Colonic mucosa (tissue), 4 donors: ENCODE measurements around the gene COL9A3. TPM values are rescaled to one million over a fixed set of nuclear protein-coding genes. Genes with fewer than 3 reads are reported as not detected.

Experiments used
- DNase-seq: peaks from one replicate; pipeline ENCODE4 v3.0.0-alpha.2; 2020
- H3K27ac ChIP-seq: fragments of 200-600 bp; one replicate; pipeline ENCODE4 v1.8.0; 2021
- H3K27me3 ChIP-seq: fragments of 200-600 bp; one replicate; pipeline ENCODE4 v1.8.0; 2021
- H3K36me3 ChIP-seq: fragments of 200-600 bp; one replicate; pipeline ENCODE4 v1.8.0; 2021
- H3K4me1 ChIP-seq: fragments of 200-600 bp; one replicate; pipeline ENCODE4 v1.8.0; 2021; ENCODE audit warnings: mild to moderate bottlenecking
- H3K4me3 ChIP-seq: fragments of 200-600 bp; one replicate; pipeline ENCODE4 v1.8.0; 2021
- H3K9ac ChIP-seq, 2 donors: one replicate each; pipeline ENCODE4 v1.7.0; 2013; ENCODE audit warnings: control low read depth in 2 of 2, low read depth in 2 of 2, low read length in 2 of 2
- H3K9me3 ChIP-seq: fragments of 200-600 bp; one replicate; pipeline ENCODE4 v1.8.0; 2021
- intact Hi-C: fragments of 100-400 bp; cut with DNase I; formaldehyde crosslinking; loops from one replicate; pipeline ENCODE4 v1.14.1; 2022
- total RNA-seq, 2 donors: library from RNA; stranded (reverse); fragmentation: NEBNext Ultra II Directional in 1 of 2; extraction: Animal tissue kit (Norgen Biotek cat#: 25700) in 1 of 2; gene quantifications; one replicate each; pipeline ENCODE4 v1.2.1, GENCODE V29; 2021
- TF ChIP-seq, protein P1 (sequence below): fragments of 200-600 bp; IDR thresholded peaks from one replicate; pipeline ENCODE4 v1.8.0; 2022; ENCODE audit warnings: antibody characterized with exemption, mild to moderate bottlenecking
- donor health status: healthy.
- donor health status: DM: no; HTN: no; CAD: no.
- donor health status: DM: no; HTN: no; CAD: no.

Gene COL9A3
- total RNA-seq, 2 donors from 2014 or later: 2.7 to 3.6 TPM

DNA sequence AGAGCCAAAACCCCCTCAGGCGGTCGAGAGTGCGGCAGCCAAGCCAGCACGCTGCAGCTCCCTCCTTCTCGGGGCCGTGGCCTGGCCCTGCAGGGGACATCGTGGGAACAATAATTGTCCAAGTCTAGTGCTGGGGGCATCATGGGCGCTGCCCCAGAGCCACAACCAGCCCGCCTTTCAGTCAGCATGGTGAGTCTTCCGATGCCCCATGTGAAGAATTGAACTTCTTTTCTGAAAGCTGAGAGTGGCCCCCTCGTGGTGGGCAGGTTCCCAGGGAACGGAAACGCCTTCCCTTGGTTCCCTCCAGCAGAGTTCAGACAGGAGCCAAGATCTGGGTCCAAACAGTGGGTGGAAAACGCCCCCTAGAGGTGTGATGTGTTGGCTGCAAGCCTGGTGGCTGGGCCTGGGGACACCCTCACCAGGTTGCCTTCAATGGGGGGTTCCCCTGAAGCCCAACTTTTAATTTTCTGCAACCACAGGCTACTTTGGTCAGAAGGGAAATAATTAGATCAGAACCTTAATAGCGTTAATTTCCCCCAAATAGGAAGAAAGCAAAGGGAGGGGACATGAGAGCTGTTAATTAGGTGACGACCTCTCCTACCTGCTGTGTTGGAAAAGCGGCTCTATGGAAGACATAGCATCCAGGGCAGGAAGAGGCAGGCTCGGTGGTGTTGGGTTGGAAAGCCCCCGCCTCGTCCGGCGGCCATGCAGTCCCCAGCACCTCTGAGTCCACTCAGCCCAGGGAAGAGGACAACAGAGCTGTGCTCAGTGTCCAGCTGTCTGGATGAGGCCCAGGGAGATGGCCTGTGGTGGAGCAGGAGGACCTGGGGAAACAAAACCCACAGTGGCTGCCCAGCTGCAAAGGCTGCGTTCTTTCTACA lies 25.3 kb upstream of the COL9A3 start:
- TF ChIP-seq, protein P1, sequence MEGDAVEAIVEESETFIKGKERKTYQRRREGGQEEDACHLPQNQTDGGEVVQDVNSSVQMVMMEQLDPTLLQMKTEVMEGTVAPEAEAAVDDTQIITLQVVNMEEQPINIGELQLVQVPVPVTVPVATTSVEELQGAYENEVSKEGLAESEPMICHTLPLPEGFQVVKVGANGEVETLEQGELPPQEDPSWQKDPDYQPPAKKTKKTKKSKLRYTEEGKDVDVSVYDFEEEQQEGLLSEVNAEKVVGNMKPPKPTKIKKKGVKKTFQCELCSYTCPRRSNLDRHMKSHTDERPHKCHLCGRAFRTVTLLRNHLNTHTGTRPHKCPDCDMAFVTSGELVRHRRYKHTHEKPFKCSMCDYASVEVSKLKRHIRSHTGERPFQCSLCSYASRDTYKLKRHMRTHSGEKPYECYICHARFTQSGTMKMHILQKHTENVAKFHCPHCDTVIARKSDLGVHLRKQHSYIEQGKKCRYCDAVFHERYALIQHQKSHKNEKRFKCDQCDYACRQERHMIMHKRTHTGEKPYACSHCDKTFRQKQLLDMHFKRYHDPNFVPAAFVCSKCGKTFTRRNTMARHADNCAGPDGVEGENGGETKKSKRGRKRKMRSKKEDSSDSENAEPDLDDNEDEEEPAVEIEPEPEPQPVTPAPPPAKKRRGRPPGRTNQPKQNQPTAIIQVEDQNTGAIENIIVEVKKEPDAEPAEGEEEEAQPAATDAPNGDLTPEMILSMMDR: peak; percentile 89
- no peak overlapping the region for H3K4me3 ChIP-seq
- peaks cover 4% of the 10 kb centered on the region for H3K4me1 ChIP-seq
- no peaks in the 10 kb centered on the region for H3K9me3 ChIP-seq
- no peak overlapping the region for H3K27ac ChIP-seq
- peak; percentile 82 for DNase-seq
- peak overlapping the region in 1 of 2 donors; percentile 12 for H3K9ac ChIP-seq
- H3K27me3 ChIP-seq: no peaks in the 10 kb centered on the region
- H3K36me3 ChIP-seq: no peaks in the 10 kb centered on the region
- intact Hi-C loops: loop anchor here (1.0 to 2.0 kb wide), 2 partner anchors 123 to 291 kb away; no protein-coding TSS in a partner anchor

DNA sequence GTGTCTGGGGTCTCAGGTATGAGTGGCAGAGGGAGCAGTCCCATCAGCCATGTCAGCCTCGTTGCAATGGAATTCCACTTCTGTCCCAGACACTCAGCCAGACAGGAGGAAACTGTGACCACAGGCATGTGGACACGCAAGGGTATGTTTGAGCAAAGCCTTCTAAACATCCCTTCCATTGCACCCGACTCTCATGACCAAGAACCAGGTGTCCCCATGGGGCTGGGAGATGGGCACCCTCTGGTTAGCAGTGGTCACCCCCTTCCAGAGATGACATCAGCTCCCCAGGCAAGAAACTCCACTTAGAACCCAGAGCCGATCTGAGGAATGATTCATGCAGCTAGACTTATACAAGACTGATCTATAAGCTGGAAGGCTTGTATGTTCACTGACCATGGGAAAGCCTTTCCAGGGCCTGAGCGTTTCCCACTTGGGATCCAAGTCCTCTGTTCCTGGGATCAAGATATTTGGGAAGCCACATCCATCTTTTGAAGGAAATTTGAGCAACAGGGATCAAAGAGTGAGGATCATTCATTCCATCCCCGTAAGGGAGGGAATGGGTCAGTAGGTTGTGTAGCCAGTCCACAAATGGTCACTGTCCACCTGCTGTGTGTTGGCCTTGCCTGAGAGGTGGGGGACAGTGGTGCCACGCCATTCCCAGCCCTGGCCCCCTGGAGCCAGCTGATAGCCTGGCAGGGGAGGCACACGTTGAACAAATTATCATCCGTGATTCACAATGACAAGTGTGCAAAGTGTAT lies 24.5 kb upstream of the COL9A3 start:
- TF ChIP-seq, protein P1: no peak
- intact Hi-C loops: no loop called here
- no peak for DNase-seq
- H3K4me3 ChIP-seq: no peak overlapping the region
- H3K9ac ChIP-seq: peak overlapping the region; percentile 12 to 17
- H3K27ac ChIP-seq: no peak overlapping the region
- H3K27me3 ChIP-seq: no peaks in the 10 kb centered on the region
- no peaks in the 10 kb centered on the region for H3K36me3 ChIP-seq
- peaks cover 8% of the 10 kb centered on the region for H3K4me1 ChIP-seq
- no peaks in the 10 kb centered on the region for H3K9me3 ChIP-seq

DNA sequence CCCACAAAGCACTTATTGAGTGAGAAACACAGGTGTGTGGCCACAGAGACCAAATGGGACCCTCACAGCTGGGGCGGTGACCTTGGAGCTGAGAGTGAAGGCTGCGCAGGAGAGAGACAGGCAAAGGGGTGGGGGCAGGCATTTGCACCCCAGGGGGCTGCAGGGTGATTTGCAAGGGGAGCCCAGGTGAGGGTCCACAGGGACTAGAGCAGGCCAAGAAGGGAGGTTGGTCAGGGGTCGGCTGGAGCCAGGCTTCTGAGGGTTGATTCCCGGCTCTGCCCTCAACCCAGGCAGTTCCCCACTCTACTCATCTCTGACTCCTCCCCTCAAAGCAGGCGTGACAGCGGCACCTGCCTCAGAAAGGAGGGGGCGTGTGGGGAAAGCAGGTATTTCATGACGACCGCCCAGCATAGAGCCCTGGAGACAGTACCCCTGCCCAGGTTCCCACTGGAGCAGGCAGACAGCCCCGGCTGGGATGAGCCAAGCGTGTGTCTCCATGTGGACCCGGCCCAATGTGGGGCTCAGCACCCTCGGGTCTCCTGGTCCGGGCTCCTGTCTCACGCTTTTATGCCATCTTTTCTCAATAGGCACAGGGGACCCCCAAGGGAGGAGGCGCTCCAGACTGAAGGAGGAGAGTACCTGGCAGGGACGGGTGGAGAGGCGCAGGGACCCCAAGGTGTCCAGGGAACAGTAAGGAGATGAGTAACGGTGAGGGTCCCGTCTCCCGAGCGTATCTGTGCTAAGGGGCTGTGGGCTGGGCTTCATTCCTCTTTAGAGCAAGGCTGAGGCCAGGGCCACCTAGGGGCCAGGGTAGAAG lies 23.7 kb upstream of the COL9A3 start:
- H3K9ac ChIP-seq: peak overlapping the region; percentile 76 to 77
- TF ChIP-seq, protein P1: no peak
- peaks cover 15% of the 10 kb centered on the region for H3K4me1 ChIP-seq
- peak overlapping the region; percentile 14 for H3K4me3 ChIP-seq
- no peak for DNase-seq
- H3K9me3 ChIP-seq: no peaks in the 10 kb centered on the region
- no peaks in the 10 kb centered on the region for H3K27me3 ChIP-seq
- H3K36me3 ChIP-seq: no peaks in the 10 kb centered on the region
- H3K27ac ChIP-seq: peak overlapping the region; percentile 83
- intact Hi-C loops: no loop called here

DNA sequence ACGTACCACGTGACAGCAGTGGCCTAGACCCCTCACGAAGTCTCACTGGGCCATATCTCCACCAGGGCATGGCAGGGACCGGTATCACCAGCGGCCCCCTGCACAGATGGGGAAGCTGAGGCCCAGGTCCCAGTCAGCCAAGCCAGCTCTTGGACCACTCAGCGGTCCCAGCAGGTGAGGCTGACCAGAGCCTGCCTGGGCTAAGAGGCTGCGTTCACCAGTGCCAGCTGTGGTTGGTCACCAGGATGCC lies 23.2 kb upstream of the COL9A3 start:
- Histone ChIP-seq H3K27me3 (no peaks in the 10 kb centered on the region), H3K27ac (peak overlapping the region; percentile 83), H3K4me3 (peak overlapping the region; percentile 14), H3K9me3 (no peaks in the 10 kb centered on the region), H3K4me1 (peaks cover 18% of the 10 kb centered on the region), H3K9ac (peak overlapping the region; percentile 76 to 77), H3K36me3 (no peaks in the 10 kb centered on the region)
- peak; percentile 39 for DNase-seq
- intact Hi-C loops: no loop called here
- TF ChIP-seq, protein P1: no peak

DNA sequence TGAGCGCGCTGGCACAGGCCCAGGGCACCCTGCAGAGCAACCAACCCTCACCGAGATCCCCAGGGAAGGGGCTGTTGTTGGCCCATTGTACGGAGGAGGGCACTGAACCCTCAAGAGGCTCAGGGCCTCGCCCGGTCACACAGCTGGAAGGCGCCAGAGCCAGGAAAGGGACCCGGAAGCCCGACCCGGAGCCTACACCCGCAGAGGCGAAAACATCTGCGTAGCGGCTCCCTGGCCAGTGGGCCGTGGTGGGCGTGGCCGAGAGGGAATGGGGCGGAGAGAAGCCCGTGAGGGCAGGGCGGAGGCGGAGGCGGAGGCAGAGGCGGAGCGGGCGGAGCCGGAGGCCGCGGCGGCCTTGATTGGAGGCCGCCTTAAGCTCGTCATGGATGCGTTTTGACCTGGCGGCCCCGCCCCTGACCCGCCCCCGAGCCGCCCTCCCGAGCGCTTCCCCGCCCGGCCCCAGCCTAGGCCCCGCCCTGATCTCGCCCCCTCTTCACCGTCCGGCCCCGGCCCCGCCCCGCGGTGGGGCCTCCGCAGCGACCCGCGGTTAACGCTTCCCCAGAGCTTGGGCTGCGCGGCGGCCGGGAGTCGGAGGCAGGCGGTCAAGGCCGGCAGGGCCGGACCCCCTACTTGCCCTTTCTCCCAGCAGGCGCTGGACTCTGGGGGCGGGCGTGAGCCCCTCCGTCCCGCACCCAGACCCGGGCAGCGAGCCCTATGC lies 22.7 kb upstream of the COL9A3 start:
- DNase-seq: peak; percentile 97
- Histone ChIP-seq H3K9ac (peak overlapping the region; percentile 77 to 81), H3K27ac (peak overlapping the region; percentile 91), H3K36me3 (no peaks in the 10 kb centered on the region), H3K4me1 (peaks cover 18% of the 10 kb centered on the region), H3K27me3 (no peaks in the 10 kb centered on the region), H3K9me3 (no peaks in the 10 kb centered on the region), H3K4me3 (peak overlapping the region; percentile 64)
- intact Hi-C loops: no loop called here
- TF ChIP-seq, protein P1: no peak
